Inflammatory macrophage (primary cell): Measurements from ENCODE around the gene KRTAP10-2.
"Not testable (repeated sequence)": the region's sequence is repeated elsewhere in the genome, so short reads cannot be mapped to it uniquely, and the experiment has no call there.

Experiments
- DNase-seq, 2 donors: peaks; one replicate each; pipeline ENCODE4 v3.0.0-alpha.2; 2020 to 2022

KRTAP10-2 gene

GRCh38 chr21:44566403-44566802, 15.1 kb upstream of the KRTAP10-2 start:
- DNase-seq, result peak in 1 of 2 donors; percentile 67

DNA sequence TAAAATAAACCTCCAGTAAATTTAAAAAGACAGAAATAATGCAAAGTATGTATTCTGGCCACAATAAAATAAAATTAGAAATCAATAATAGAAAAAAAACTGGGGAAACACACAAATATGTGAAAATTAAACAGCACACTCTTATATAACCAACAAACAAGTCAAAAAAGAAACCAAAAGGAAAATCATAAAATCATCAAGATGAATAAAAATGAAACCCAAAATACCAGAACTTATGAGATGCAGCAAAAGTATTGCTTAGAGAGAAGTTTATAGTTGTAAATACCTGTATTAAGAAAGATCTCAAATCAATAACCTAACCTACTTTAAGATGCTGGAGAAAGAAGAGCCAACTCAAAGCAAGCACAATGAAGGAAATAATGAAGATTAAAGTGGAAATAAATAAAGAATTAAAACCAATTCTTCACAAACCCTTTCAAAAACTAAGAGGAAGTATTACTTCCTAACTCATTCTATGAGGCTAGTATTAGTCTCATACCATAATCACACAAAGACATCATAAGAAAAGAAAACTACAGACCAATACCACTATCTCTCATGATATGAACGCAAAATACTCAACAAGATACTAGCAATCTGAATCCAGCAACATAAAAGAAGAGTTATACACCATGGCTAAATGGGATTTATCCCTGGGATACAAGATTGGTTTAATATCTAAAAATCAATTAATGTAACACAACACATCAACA, 13.7 kb upstream of the KRTAP10-2 start:
- DNase-seq, result no peak

DNA sequence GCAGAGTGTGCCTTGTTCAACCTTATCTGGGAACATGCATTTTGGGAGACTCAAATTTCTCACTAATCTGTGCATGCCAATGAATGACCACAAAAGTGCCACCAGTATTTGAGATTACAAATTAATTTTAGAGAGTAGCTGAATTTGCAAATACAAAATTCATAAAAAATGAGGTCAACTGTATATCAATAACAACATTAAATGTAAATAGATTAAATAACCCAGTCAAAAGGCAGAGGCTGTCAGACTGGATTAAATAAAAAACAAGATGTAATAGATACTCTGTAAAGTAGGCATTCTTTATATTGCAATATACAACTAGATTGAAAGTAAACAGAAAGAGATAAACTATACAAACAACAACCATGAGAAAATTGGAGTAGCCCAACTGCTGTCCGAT, 12.8 kb upstream of the KRTAP10-2 start:
- no peak for DNase-seq

GRCh38 chr21:44558695-44559094, 7.4 kb upstream of the KRTAP10-2 start, which contains the start of gene KRTAP10-3:
TSS of gene KRTAP10-3 (minus strand) at chr21:44558795. CDS start at chr21:44558715, 80 bp downstream.
- no peak for DNase-seq

DNA sequence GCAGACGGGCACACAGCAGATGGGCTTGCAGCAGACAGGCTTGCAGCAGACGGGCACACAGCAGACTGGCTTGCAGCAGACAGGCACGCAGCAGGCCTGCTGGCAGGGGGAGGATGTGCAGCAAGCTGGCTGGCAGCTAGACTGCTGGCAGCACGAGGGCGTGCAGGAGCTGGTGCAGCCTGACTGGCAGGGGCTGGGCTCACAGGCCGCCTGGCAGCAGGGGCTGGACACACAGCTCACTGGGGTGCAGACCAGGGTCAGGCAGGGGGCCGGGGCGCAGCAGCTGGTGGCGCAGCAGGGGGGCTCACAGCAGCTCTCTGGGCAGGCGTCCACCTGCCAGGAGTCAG, 7.0 kb upstream of the KRTAP10-2 start:
- DNase-seq, result not testable (repeated sequence)

DNA sequence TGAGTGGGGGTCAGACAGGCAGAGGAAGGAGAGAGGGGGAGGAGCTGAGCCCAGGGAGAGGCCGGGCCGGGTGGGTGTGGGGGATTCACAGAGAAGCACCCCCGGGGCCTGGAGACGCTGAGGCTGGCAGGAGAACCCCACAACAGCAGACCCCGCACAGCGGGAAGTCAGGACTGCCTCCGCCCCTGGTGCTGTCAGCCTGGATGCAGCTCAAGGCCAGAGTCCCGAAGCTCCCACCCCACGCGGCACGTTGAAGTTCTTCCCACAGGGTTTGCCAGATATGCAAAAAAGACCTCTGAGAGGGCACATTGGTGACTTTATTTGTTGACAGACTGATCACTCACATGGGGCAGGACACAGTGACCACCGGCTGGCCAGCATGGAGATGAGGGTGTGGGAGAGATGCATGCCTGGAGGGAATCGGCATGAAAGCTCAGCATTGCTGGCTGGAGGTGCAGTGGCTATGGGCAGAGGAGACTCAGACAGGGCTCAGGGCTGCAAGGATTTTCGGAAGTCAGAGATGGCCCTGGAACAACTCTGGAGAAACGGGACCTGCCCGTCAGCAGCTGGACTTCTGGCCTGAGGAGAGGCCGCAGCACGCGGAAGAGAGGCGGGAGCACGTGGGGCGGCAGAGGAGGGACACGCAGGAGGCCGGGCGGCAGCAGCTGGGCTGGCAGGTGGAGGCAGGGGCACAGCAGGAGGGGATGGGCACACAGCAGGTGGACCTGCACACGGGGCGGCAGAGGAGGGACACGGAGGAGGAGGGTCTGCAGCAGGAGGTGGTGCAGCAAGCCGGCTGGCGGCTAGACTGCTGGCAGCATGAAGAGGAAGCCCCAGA, 6.4 kb upstream of the KRTAP10-2 start:
- DNase-seq, result no peak

- no peak for DNase-seq
Measured at GRCh38 chr21:44556879-44557278, 5.6 kb upstream of the KRTAP10-2 start.

- DNase-seq, result no peak
Measured at GRCh38 chr21:44555200-44555875, 4.0 kb upstream of the KRTAP10-2 start.

GRCh38 chr21:44552681-44553080, 1.4 kb upstream of the KRTAP10-2 start:
- no peak for DNase-seq

- no peak for DNase-seq
Measured at GRCh38 chr21:44552136-44552535, 831 bp upstream of the KRTAP10-2 start.

DNA sequence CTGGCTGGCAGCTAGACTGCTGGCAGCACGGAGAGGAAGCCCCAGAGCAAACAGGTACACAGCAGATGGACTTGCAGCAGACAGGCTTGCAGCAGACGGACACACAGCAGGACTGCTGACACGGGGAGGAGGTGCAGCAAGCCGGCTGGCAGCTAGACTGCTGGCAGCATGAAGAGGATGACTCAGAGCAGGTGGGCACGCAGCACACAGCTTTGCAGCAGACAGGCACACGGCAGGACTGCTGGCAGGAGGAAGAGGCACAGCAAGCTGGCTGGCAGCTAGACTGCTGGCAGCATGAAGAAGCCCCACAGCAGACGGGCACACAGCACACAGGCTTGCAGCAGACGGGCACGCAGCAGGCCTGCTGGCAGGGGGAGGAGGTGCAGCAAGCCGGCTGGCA, 498 bp downstream of the KRTAP10-2 start:
- no peak for DNase-seq

DNA sequence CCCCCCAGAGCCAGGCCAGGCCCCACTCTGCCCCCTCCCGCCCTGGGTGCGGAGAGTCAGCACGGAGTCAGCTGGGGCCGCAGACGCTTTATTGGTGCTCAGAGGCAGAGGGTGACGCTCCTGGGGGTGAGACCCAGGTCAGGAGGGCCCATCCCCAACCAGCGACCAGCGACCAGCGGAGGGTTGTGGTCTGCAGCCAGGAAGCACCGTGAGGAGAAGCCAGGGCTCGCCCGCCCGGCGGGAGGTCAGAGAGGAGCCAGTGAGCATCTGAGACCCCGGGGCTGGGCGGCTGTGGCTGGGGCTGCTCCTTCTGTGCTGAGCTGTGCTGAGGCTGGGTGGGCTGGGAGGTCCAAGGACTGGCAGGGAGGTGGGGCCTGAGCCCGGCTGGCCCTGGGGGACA, 1.0 kb downstream of the KRTAP10-2 start:
- not testable (repeated sequence) for DNase-seq

GRCh38 chr21:44549525-44550211, 1.6 kb downstream of the KRTAP10-2 start:
- DNase-seq, result no peak

DNA sequence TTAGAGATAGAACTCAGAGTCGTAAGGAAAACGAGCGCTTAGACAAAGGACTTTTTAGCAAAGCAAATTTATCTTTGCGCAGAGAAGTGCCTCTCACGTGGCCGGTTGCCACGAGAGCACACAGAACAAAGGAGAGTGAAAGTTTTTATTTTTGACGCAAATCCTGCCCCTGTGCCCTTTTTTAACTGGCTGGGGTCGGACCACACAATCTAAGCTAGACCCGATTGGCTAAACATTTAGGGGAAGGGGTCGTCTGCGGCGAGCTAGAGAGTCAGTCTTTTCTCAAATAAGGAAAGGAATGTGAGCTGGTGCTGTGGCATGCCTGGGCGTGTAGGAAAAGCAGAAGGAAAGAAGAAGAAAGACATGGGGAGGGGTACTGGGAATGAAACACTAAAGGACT, 2.4 kb downstream of the KRTAP10-2 start:
- no peak for DNase-seq

DNA sequence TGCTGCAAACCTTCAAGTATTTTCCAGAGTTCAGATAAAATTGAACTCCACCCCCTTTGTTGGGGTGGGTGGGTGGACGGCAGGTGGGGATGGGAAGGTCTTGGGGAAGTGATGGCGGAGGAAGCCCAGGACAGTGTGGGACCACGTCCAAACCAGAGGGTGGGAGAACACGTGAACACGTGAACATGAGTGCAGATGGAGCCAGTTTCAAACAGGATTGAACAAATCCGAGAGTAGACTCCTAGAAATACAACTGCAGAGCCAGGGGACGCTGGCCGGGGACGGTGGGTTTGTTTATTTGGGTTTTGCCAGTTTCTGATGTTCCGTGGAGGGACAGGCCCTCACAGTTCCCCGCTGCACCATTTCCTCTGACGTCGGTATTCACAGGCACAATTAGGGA, 2.9 kb downstream of the KRTAP10-2 start:
- no peak for DNase-seq

DNA sequence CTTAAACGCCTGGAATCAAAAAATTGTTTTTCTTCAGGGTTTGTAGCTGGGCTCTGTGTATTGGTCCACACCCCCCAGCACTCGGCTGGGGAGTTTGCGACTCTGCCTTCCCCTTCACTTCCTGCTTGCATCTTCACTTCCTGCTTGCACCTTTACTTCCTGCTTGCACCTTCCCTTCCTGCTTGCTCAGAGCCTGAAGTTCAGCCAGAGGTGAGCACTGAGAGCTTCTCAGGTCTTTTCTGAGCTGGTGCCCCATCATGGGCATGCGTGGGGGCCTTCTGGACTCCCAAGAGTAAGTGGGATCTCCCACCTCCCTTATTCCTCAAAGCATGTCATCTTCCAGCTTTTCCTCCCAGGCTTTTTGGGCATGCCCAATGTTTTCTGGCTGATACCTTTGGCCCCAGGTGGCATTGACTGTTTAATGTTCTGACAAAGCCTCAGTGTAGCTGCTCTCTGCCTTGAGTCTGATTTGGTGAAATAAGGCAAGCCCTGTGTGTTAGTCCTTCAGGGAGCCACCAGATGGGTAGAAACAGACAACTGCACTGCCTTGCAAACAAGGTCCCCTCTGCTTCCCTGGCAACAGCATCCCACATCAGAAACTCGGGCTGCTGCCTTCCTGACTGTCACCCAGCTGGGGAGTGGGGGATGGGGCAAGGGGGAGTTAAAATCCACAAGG, 3.5 kb downstream of the KRTAP10-2 start:
- no peak for DNase-seq

- no peak for DNase-seq
Measured at GRCh38 chr21:44544566-44544965, 6.7 kb downstream of the KRTAP10-2 start.

GRCh38 chr21:44542716-44543115, 8.6 kb downstream of the KRTAP10-2 start:
- DNase-seq, result no peak

GRCh38 chr21:44540741-44541288, 10.5 kb downstream of the KRTAP10-2 start:
- DNase-seq, result no peak

- no peak for DNase-seq
Measured at GRCh38 chr21:44539991-44540666, 11.2 kb downstream of the KRTAP10-2 start, which contains the start of gene KRTAP10-1. TSS of gene KRTAP10-1 (minus strand) at chr21:44540195. CDS start at chr21:44540150, 45 bp downstream.

GRCh38 chr21:44539046-44539445, 12.3 kb downstream of the KRTAP10-2 start:
- DNase-seq, result no peak
